ENCODE results near the gene MESP1. TPM values are rescaled to one million over a fixed set of nuclear protein-coding genes. Genes with fewer than 3 reads are reported as not detected.

MESP1 gene
- polyA plus RNA-seq, 1 donor (not counting 4 experiments of a cell fraction or from before 2014, with no cell fraction given), result not detected

DNA sequence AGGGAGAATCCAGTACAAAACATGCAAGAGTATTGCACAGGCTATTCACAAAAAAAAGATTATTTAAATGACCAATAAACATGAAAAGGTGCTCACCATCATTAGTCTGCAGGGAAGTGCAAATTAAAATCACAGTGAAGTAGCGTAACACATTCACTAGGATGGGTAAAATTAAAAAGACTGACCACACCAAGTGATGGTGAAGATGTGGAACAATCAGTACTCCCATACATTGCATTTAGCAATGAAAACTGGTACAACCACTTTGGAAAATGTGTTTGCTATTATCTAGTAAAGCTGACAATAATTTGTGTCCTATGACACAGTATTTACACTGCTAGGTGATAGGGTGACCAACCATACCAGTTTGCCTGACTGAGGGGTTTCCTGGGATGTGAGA is 26.4 kb downstream of the MESP1 start:
- no peaks in the 10 kb centered on the region for H3K9me1 ChIP-seq (ENCODE audit: control insufficient read depth, extremely low read depth, insufficient read depth, low read length)
- no peaks in the 10 kb centered on the region for H3K36me3 ChIP-seq (ENCODE audit: control insufficient read depth in 2 of 2, extremely low read depth in 1 of 2, insufficient read depth in 2 of 2, low read length in 2 of 2)
- H3K4me3 ChIP-seq (ENCODE audit: control insufficient read depth in 2 of 3, extremely low read depth in 1 of 3, insufficient read depth in 2 of 3, low read depth in 1 of 3, low read length in 3 of 3), result no peak overlapping the region
- FAIRE-seq, result no peak
- DNase-seq (ENCODE audit: low read depth, low spot score), result no peak
- H3K9me3 ChIP-seq (ENCODE audit: control insufficient read depth, low read depth, low read length), result peaks cover 3% of the 10 kb centered on the region
- H3K4me2 ChIP-seq (ENCODE audit: control insufficient read depth, extremely low read depth, insufficient read depth, low read depth, low read length), result no peak overlapping the region
- no peaks in the 10 kb centered on the region for H3K27me3 ChIP-seq (ENCODE audit: control insufficient read depth, extremely low read depth, insufficient read depth, low read length)
- TF ChIP-seq, protein P1, sequence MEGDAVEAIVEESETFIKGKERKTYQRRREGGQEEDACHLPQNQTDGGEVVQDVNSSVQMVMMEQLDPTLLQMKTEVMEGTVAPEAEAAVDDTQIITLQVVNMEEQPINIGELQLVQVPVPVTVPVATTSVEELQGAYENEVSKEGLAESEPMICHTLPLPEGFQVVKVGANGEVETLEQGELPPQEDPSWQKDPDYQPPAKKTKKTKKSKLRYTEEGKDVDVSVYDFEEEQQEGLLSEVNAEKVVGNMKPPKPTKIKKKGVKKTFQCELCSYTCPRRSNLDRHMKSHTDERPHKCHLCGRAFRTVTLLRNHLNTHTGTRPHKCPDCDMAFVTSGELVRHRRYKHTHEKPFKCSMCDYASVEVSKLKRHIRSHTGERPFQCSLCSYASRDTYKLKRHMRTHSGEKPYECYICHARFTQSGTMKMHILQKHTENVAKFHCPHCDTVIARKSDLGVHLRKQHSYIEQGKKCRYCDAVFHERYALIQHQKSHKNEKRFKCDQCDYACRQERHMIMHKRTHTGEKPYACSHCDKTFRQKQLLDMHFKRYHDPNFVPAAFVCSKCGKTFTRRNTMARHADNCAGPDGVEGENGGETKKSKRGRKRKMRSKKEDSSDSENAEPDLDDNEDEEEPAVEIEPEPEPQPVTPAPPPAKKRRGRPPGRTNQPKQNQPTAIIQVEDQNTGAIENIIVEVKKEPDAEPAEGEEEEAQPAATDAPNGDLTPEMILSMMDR (optimal IDR thresholded peaks at IDR 0.05 in 1 of 3, IDR thresholded peaks at IDR 0.05 in 1 of 3, conservative IDR thresholded peaks at IDR 0.05 in 1 of 3; ENCODE audit: extremely low read depth in 1 of 3, insufficient read depth in 2 of 3, low read length in 3 of 3), result no peak
- no peak for TF ChIP-seq EZH2 (IDR thresholded peaks at IDR 0.05; ENCODE audit: low read length)
- dilution Hi-C loops (cut with MboI; ENCODE audit: extremely low pct_ligation_motif_present, low sequenced_read_pairs), result loop anchor here (25.0 kb wide), 1 partner anchor 112 kb away; no protein-coding TSS in a partner anchor
- no peak overlapping the region for H2AFZ ChIP-seq (ENCODE audit: control insufficient read depth, low read length)
- H3K9ac ChIP-seq (ENCODE audit: control insufficient read depth, extremely low read depth, insufficient read depth, low read length), result no peak overlapping the region
- H3K27ac ChIP-seq (ENCODE audit: control insufficient read depth, insufficient read depth, low read length), result no peak overlapping the region
- no peaks in the 10 kb centered on the region for H3K4me1 ChIP-seq (ENCODE audit: control insufficient read depth, extremely low read depth, insufficient read depth, low read length)
- H3K79me2 ChIP-seq (ENCODE audit: control insufficient read depth, insufficient read depth, low read length), result no peaks in the 10 kb centered on the region
- H4K20me1 ChIP-seq (ENCODE audit: control insufficient read depth, extremely low read depth, insufficient read depth, low read length), result no peaks in the 10 kb centered on the region

- H3K4me3 ChIP-seq (ENCODE audit: control insufficient read depth in 2 of 3, extremely low read depth in 1 of 3, insufficient read depth in 2 of 3, low read depth in 1 of 3, low read length in 3 of 3), result no peak overlapping the region
- H3K36me3 ChIP-seq (ENCODE audit: control insufficient read depth in 2 of 2, extremely low read depth in 1 of 2, insufficient read depth in 2 of 2, low read length in 2 of 2), result no peaks in the 10 kb centered on the region
- H2AFZ ChIP-seq (ENCODE audit: control insufficient read depth, low read length), result no peak overlapping the region
- TF ChIP-seq, protein P1 (optimal IDR thresholded peaks at IDR 0.05 in 1 of 3, IDR thresholded peaks at IDR 0.05 in 1 of 3, conservative IDR thresholded peaks at IDR 0.05 in 1 of 3; ENCODE audit: extremely low read depth in 1 of 3, insufficient read depth in 2 of 3, low read length in 3 of 3), result no peak
- TF ChIP-seq EZH2 (IDR thresholded peaks at IDR 0.05; ENCODE audit: low read length), result no peak
- H3K4me1 ChIP-seq (ENCODE audit: control insufficient read depth, extremely low read depth, insufficient read depth, low read length), result no peaks in the 10 kb centered on the region
- dilution Hi-C loops (cut with MboI; ENCODE audit: extremely low pct_ligation_motif_present, low sequenced_read_pairs), result loop anchor here (25.0 kb wide), 1 partner anchor 111 kb away; no protein-coding TSS in a partner anchor
- no peak overlapping the region for H3K27ac ChIP-seq (ENCODE audit: control insufficient read depth, insufficient read depth, low read length)
- no peak for FAIRE-seq
- no peaks in the 10 kb centered on the region for H3K79me2 ChIP-seq (ENCODE audit: control insufficient read depth, insufficient read depth, low read length)
- no peaks in the 10 kb centered on the region for H3K9me1 ChIP-seq (ENCODE audit: control insufficient read depth, extremely low read depth, insufficient read depth, low read length)
- no peaks in the 10 kb centered on the region for H3K27me3 ChIP-seq (ENCODE audit: control insufficient read depth, extremely low read depth, insufficient read depth, low read length)
- H3K9ac ChIP-seq (ENCODE audit: control insufficient read depth, extremely low read depth, insufficient read depth, low read length), result no peak overlapping the region
- H4K20me1 ChIP-seq (ENCODE audit: control insufficient read depth, extremely low read depth, insufficient read depth, low read length), result no peaks in the 10 kb centered on the region
- H3K4me2 ChIP-seq (ENCODE audit: control insufficient read depth, extremely low read depth, insufficient read depth, low read depth, low read length), result no peak overlapping the region
- peaks cover 3% of the 10 kb centered on the region for H3K9me3 ChIP-seq (ENCODE audit: control insufficient read depth, low read depth, low read length)
- no peak for DNase-seq (ENCODE audit: low read depth, low spot score)
Measured at GRCh38 chr15:89723031-89723430, 28.0 kb downstream of the MESP1 start.
